Endothelial cell of hepatic sinusoid (primary cell): ENCODE results near the gene DOCK11.

ENCODE experiments used
- in situ Hi-C: cut with HindIII; loops from 2 replicates; pipeline ENCODE4 v1.10.0; 2017; ENCODE audit warnings: low sequenced_read_pairs

Gene DOCK11

DNA sequence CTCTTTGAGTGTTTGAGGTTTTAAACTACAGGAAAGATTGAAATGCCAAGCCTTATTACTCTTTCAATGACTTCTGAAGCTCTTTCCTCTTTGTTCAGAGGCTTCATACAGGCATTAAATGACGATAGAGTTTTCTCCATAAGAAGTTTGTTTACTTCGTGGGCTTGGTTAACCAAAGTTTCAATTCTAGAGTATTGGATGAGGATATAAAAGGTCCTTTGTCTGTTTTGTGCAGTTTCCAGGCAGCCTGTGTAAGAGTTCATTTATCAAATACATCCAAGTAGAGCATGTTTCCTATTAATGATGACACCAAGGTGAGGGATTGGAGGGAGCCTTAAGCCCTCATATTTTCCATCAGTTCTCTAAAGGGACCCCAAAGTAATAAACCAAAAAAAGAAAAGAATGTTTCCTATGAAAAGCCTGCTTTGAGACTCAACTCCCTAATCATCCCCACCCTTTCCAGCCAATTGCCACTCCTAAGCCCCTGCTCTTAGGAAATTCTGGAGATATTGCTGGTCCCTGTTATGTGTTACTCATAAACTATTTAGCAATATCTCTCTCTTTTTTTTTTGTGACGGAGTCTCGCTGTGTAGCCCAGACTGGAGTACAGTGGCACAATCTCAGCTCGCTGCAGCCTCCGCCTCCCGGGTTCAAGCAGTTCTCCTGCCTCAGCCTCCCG lies 125.6 kb downstream of the DOCK11 start:
- in situ Hi-C loops, result no loop called here

DNA sequence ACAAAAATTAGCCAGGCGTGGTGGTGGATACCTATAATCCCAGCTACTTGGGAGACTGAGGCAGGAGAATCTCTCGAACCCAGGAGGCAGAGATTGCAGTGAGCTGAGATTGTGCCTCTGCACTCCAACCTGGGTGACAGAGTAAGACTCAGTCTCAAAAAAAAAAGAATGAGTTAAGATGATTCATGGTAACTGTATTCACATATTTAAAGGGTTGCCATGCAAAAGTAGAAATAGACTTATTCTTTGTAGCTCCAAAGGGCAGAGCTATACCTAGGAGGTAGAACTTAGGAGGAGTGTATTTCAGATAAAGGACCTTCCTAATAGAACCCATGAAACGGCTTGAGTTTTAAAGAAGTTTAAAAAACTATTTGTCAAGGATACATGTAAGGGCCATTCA lies 127.4 kb downstream of the DOCK11 start:
- in situ Hi-C loops, result no loop called here

DNA sequence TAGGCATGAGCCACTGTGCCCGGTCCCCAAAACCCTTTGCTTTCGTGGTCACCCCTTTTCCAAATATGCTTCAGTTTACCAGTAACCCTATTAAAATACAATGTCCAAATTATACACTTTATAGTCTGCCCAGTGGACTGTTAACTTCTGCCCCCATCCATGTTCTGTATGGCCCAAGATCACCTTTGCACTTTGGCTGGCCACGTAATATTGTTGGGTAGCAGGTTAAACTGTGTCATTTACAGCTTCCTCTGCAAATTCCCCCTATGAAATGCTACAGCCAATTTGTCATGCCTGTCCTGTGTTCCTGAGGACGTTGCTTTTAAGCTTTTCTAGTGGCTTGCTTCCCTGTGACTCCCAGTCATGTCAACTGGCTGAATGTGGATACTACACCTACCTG lies 130.7 kb downstream of the DOCK11 start:
- in situ Hi-C loops, result loop anchor here (25.0 kb wide), 1 partner anchor 186 kb away; the partner anchor contains the start of gene ZCCHC12

DNA sequence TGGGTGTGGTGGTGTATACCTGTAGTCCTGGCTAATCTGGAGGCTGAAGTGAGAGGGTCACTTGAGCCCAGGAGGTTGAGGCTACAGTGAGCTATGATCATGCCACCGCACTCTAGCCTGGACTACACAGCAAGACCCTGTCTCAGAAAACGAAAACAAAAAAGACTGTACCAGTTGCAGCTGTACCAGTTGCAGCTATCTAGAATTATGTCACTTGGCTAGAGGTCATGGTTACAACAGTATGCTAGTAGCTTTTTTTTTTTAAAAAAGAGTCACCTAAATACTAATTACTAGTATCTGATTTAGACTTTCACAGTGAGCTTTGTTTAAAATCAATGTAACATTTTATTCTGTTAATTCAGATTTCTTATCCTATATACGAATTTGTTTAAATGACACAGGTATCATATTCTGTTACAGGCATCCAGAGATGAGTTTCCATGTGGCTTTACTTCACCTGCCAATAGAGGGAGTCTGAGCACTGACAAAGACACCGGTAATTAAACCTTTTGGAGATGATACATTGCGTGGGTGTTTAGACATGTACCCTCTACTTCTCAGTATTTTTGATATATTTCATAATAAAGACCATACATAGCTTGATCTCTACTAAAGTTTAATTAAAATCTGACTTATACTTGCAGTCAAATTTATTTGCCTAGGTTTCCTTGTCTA lies 131.6 kb downstream of the DOCK11 start:
- in situ Hi-C loops, result loop anchor here (25.0 kb wide), 1 partner anchor 185 kb away; the partner anchor contains the start of gene ZCCHC12

DNA sequence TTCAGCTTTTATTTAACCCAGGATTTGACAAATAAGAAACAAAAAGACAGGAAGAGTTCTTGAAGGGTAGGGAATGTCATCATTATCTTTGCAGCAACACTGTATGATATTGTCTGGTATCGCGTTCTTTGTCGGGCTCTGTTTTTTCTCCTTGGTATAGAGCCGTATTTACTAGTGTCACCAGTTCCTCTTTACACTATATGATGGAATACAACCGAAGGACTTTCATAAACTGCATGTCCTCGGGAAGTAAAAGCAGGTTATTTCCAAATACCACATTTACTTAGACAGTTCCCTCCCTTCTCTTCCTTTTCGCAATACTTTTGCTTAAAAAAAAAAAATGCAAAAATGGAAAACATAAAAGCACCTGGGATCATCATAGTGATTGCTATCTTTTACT lies 135.2 kb downstream of the DOCK11 start:
- in situ Hi-C loops, result loop anchor here (25.0 kb wide), 1 partner anchor 181 kb away; the partner anchor contains the start of gene ZCCHC12

DNA sequence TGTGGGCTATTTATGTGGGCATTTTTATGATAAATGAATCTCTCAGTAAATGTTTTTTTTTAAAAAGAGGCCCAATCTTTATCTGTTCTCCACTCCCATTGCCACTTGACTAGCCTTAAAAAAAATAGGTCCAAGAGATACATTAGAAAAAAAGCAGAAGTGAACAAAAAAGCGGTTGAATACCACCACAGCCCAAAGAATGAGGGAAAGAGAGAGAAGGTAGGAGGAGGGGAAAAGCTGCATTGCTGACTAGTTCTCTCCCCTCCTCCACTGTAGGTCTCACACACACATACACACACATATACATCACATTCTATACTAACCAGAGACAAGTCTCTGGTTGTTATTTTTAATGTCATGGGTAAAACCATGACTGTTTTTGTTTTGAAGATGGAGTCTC lies 136.0 kb downstream of the DOCK11 start:
- in situ Hi-C loops, result loop anchor here (25.0 kb wide), 1 partner anchor 181 kb away; the partner anchor contains the start of gene ZCCHC12

DNA sequence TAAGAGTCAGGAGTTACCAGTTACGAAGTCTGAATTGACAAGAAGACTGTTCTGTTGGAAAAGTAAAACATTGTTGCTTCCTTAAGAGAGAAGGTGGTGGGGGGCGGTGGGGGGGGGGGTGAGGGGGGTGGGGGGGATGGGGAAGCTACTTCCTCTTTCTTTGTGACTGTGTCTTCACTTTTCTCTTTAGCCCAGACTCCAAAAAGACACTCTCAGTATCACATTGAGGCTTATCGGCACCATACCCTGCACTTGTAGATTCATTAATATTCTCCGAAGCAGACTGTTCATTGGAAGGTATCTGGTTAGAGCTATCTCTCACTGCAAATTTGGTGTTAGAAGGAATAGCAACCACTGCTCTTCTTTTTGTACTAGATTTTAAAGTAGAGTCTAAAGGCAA lies 137.2 kb downstream of the DOCK11 start:
- in situ Hi-C loops, result loop anchor here (25.0 kb wide), 1 partner anchor 179 kb away; the partner anchor contains the start of gene ZCCHC12

DNA sequence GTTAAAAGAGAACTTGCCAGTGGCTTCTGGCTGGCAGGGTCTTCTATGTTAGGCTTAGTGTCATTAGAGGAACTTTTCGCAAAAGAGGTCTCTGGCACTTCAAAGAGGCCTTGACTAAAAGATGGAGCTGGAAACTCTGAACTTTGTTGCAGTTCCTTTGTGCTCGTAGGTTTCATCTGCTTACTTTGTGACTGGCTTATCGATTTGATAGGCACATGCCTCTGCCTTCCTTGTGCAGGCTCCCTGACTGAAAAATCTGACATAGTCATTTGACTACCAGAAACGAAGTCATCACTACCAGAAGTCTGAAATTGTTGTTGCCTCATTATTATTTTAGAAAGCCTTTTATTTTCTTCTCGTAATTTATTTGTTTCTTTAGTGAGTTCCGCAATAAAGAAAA lies 137.9 kb downstream of the DOCK11 start:
- in situ Hi-C loops, result loop anchor here (25.0 kb wide), 1 partner anchor 179 kb away; the partner anchor contains the start of gene ZCCHC12

DNA sequence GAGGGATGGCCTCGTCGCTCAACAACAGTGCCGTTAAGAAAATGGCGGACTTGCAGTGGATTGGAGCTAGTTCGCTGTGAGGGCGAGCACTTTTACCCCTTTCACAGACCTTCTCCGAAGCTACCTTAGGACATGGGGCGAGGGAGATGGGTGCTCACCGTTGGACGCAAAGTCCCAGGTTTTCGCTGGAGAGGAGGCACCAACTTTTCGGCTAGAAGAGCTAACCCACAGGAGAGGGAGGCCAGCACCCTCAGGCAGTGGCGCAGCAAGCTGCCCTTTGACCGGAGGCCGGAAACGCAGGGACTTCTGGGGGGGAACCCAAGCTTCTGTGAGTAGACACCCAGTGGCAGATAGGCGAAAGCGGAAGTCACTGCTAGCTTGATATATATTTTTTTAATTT lies 138.7 kb downstream of the DOCK11 start:
- in situ Hi-C loops, result loop anchor here (25.0 kb wide), 1 partner anchor 178 kb away; the partner anchor contains the start of gene ZCCHC12

DNA sequence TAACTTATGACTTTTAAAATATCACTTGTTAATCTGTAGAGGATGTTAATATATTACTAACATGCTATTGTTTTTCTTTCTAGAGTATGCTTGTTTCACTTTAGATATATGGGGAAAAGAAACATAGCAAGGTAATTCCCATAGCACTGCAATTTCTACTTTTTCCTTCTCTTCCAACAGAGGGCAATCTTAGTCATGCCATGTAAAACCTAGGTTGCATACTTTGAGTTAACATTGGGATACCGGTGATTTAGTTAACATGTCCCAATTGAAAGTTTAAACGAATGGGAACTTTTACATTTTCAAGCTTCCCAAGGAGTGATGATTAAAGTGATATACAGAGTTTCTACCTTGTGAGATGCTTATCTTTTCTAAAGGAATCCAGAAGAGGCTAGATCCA lies 142.4 kb downstream of the DOCK11 start:
- in situ Hi-C loops, result loop anchor here (25.0 kb wide), 1 partner anchor 174 kb away; the partner anchor contains the start of gene ZCCHC12

DNA sequence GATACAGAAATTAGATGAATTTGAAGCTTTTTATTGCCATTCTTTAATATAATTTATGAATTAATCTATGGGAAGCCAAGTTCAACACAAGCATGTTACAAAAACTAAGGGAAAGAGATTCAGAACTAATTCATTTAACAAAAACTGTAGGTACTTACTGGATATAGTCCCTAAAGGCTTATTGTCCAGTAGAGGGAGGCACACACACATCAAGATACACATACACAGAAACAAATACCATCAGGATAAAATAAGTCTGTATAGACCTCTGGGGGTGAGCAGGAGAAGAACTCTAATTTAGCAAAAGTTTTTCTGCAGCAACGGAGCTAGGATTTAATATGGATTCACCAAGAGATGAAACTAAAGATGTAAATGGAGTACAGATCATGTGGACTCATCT lies 148.8 kb downstream of the DOCK11 start:
- in situ Hi-C loops, result loop anchor here (25.0 kb wide), 1 partner anchor 168 kb away; the partner anchor contains the start of gene ZCCHC12

DNA sequence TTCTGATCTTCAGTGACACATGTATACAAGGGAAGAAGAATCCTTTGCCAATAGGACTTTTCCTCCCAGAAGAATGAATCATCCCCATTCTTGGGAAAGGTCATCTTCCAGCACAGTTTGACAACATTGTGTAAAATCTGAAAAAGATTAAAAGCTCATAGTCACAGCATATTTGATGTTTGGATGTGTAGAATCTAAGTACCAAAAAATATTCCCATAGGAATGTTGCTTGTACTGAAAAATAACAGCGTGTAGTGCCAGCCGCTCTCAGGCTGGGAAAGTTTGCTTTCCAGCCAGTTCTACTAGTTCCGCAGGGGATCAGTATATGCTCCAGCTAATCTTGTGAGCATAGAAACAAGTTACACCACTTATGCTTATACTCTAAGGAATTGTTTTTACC lies 157.1 kb downstream of the DOCK11 start:
- in situ Hi-C loops, result no loop called here

DNA sequence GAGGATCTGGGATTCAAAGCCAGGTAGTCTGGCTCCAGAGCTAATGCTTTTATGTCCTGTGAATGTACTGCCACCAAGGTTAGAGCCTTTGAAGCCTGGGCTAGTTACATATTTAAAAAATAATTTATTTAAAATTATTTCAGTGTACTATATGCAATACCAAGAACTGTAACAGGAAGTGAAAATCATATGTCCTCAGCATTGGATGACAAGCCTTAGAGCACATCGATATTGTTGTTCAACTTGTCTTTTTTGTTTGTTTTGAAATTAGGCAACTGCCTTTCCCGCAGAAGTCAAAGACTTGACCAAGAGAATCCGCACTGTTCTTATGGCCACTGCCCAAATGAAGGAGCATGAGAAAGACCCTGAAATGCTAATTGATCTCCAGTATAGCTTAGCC lies 158.7 kb downstream of the DOCK11 start:
- in situ Hi-C loops, result no loop called here

DNA sequence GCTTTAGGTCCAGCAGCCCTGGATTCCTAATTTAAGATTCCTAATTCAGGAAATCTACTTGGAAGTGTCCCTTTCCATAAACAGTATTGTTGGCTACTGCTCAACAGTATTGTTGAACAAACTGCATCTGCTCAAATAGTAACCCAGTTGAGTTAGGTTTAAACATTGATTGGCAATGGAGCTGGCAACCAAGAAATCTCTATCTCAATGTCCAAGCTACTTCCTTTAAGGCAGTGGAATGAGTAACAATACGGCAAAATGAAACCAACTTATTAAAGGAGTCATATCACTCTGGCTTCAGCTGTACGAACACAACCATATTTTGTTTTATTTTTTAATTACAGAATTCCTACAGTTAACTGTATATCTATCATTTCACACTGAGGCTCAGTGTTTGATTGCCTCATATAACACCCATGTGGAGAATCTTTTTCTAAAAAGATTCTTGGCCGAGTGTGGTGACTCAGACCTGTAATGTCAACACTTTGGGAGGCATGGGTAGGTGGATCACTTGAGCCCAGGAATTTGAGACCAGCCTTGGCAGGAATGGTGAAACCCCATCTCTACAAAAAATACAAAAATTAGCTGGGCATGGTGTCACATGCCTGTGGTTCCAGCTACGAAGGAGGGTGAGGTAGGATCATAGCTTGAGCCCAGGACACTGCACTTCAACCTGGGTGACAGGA lies 160.1 kb downstream of the DOCK11 start:
- in situ Hi-C loops, result no loop called here

DNA sequence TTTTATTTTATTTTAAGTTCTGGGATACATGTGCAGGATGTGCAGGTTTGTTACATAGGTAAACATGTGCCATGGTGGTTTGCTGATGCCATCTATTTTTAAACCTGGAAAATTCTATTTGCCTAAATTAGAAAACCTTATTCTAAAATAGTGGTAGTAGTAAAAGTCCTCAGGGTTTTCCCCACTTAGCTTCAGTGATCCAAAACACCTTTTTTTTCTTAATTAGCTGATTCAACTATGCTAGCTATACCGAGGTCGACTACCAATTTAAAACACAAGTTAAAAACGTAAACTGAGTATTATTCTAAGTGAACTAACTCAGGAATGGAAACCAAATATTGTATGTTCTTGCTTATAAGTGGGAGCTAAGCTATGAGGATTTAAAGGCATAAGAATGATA lies 161.8 kb downstream of the DOCK11 start:
- in situ Hi-C loops, result no loop called here

DNA sequence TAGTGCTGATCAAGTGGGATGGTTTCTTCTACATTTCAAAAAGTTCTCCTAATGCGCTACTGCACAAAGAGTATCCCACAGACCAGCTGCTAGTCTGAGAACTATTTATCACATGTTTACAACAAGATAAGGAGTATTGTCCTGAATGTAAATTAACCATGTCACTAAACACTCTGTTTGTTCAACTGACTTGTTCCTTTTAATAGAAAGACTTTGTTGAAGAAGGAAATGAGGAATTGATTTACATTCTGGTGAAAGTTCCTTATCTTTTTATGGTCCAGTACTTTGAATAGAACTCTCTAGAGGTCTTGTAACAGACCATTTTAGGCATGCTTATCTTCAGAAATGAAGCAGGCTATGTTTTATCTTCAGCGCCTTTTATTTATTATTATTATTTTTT lies 164.5 kb downstream of the DOCK11 start:
- in situ Hi-C loops, result no loop called here

DNA sequence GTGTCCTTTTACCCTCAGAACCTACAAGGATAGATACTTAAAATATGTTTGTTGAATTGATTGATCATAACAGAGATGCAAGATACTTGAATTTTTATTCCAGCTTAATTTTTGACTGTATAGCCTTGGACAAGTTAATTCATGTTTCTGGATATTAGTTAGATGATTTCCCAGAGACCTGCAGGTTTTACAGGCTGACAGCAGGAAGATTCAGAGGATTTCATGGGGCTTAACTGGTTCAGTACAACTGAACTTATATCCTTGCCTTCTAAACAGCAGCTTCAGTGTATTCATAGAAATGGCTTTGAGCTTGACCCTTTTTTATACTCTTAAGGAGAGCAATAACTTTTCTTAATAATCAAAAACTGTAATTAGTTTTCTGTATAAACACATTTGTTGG lies 169.6 kb downstream of the DOCK11 start:
- in situ Hi-C loops, result no loop called here

DNA sequence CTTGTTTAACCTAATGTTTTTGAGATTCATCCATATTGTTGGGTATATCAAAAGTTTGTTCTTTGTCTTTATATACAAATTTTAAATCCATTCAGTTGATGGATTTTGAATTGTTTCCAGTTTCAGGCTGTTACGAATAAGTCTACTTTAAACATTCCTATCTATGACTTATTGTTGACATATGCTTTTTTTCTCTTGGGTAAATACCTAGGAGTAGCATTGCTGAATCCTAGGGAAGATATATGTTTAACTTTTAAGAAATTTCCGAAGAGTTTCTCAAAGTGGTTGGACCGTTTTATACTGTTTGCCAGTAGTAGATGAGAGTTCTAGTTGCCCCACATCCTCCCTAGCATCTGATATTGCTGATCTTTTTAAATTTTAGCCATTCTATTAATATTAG lies 170.9 kb downstream of the DOCK11 start:
- in situ Hi-C loops, result no loop called here

DNA sequence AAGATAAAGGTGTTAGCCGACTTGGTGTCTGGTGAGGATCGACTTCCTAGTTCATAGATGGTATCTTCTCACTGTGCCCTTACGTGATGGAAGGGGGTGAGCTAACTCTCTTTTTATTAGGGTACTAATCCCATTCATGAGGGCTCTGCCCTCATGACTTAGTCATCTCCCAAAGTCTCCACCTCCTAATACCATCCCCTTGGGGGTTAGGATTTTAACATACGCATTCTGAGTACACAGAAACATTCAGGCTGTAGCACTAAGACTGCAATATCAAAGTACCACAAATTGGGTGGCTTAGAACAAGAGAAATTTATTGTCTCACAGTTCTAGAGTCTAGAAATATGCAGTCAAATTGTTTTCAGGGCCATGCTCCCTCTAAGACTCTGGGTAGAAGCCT lies 173.8 kb downstream of the DOCK11 start:
- in situ Hi-C loops, result no loop called here

DNA sequence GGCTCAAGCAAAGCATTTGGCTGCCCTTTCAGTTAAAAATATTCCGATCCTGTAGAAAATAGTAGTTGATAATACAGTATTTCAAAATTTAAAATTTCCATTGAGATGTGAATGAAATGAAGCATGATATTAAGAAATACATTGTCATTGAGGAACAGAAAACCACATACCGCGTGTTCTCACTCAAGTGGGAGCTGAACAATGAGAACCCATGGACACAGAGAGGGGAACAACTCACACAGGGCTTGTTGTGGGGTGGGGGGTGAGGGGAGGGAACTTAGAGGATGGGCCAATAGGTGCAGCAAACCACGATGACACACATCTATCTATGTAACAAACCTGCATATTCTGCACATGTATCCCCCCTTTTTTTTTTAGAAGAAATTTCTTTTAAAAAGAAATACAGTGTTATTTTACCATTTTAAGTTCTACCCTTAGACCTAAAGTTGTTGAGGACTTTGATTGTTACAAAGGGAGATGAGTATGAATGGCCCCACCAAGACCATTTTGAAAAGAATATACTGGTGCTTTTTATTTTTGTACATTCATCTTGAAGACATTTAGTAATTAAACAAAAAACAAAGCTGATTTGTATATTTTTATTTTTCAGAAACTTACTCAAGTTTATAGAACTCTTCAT lies 179.8 kb downstream of the DOCK11 start:
- in situ Hi-C loops, result no loop called here

DNA sequence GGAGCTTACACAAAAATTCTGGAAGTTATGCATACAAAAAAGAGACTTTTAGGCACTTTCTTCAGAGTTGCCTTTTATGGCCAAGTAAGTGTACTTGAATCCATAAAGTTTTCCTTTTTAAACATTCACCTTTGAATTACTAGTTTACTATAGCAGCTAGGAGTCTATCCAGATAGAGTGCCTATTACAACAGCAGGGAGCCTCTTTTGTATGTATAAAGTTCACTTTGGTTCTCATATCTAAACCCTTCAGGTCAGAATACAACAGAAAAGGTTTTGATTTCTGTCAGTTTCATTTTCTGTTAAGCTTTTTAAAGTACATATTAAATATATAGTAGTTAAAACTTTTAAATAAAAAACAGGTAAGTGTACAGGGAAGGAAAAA lies 180.3 kb downstream of the DOCK11 start:
- in situ Hi-C loops, result no loop called here
